Activated CD4-positive, CD25-positive, alpha-beta regulatory T cell treated with anti-CD3 and anti-CD28 coated beads, Interleukin-2, amount 50 U/mL, for 24 hours (primary cell): Measurements from ENCODE around the gene ALOX5.
"Not testable (repeated sequence)": the region's sequence is repeated elsewhere in the genome, so short reads cannot be mapped to it uniquely, and the experiment has no call there.

Experiments
- ATAC-seq, 2 donors: fragments of 150-1000 bp; cut with Tn5 transposase; one replicate each; pipeline ENCODE4 v1.10.0; 2021; ENCODE audit warnings: mild to moderate bottlenecking in 1 of 2, moderate library complexity in 1 of 2

The ALOX5 gene

GRCh38 chr10:45373576-45374349 is at the start of gene ALOX5:
ALOX5 (plus strand) TSS chr10:45374216; CDS start chr10:45374280, 64 bp downstream.
- ATAC-seq, result peak; percentile 22 to 31

GRCh38 chr10:45325116-45325515 is 48.9 kb upstream of the ALOX5 start:
- no peak for ATAC-seq

- ATAC-seq, result not testable (repeated sequence)
These were observed 47.2 kb upstream of the ALOX5 start for GRCh38 chr10:45326864-45327263.

GRCh38 chr10:45331824-45332223 is 42.2 kb upstream of the ALOX5 start:
- ATAC-seq, result not testable (repeated sequence)

GRCh38 chr10:45339894-45340293 is 34.1 kb upstream of the ALOX5 start:
- ATAC-seq, result no peak

GRCh38 chr10:45340420-45340819 is 33.6 kb upstream of the ALOX5 start:
- not testable (repeated sequence) for ATAC-seq

- not testable (repeated sequence) for ATAC-seq
These were observed 27.2 kb upstream of the ALOX5 start for GRCh38 chr10:45346652-45347335.

GRCh38 chr10:45347464-45347863 is 26.6 kb upstream of the ALOX5 start:
- ATAC-seq, result not testable (repeated sequence)

GRCh38 chr10:45348196-45348765 is 25.7 kb upstream of the ALOX5 start:
- not testable (repeated sequence) for ATAC-seq

- no peak for ATAC-seq
These were observed 20.8 kb upstream of the ALOX5 start for GRCh38 chr10:45353186-45353585.

- ATAC-seq, result no peak
These were observed 19.8 kb upstream of the ALOX5 start for GRCh38 chr10:45354261-45354660.

GRCh38 chr10:45355494-45355893 is 18.5 kb upstream of the ALOX5 start:
- ATAC-seq, result no peak

- not testable (repeated sequence) for ATAC-seq
These were observed 15.1 kb upstream of the ALOX5 start for GRCh38 chr10:45358961-45359360.

GRCh38 chr10:45361983-45362799 is 11.8 kb upstream of the ALOX5 start:
- ATAC-seq, result not testable (repeated sequence)

- ATAC-seq, result not testable (repeated sequence)
These were observed 6.4 kb upstream of the ALOX5 start for GRCh38 chr10:45367643-45368042.

- no peak for ATAC-seq
These were observed 5.8 kb upstream of the ALOX5 start for GRCh38 chr10:45368181-45368580.

GRCh38 chr10:45370202-45370955 is 3.6 kb upstream of the ALOX5 start:
- ATAC-seq, result no peak

GRCh38 chr10:45371560-45371959 is 2.5 kb upstream of the ALOX5 start:
- no peak for ATAC-seq

GRCh38 chr10:45372251-45372951 is 1.6 kb upstream of the ALOX5 start:
- no peak for ATAC-seq

- ATAC-seq, result peak; percentile 11 to 22
These were observed 927 bp upstream of the ALOX5 start for GRCh38 chr10:45373003-45373575.
